22Rv1 (cell line): Measurements from ENCODE around the gene ESRRA.

Source experiments
- ZFX ChIP-seq: fragments of 450-650 bp; IDR thresholded peaks from 2 replicates; pipeline ENCODE4 v1.6.1; 2017; ENCODE audit warnings: antibody characterized with exemption, borderline replicate concordance
- TF ChIP-seq, protein P1 (sequence below): fragments of 450-650 bp; IDR thresholded peaks from 2 replicates; pipeline ENCODE4 v1.5.1; 2017; ENCODE audit warnings: mild to moderate bottlenecking

DNA sequence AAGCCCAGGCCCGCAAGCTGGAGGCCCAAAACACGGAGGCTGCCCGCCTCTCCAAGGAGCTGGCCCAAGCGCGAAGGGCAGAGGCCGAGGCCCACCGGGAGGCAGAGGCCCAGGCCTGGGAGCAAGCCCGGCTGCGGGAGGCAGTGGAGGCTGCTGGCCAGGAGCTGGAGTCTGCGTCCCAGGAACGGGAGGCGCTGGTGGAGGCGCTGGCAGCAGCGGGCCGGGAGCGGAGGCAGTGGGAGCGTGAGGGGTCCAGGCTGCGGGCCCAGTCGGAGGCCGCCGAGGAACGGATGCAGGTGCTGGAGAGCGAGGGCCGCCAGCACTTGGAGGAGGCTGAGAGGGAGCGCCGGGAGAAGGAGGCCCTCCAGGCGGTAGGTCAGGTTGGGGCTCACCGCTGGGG, 39.5 kb downstream of the ESRRA start:
- TF ChIP-seq, protein P1, sequence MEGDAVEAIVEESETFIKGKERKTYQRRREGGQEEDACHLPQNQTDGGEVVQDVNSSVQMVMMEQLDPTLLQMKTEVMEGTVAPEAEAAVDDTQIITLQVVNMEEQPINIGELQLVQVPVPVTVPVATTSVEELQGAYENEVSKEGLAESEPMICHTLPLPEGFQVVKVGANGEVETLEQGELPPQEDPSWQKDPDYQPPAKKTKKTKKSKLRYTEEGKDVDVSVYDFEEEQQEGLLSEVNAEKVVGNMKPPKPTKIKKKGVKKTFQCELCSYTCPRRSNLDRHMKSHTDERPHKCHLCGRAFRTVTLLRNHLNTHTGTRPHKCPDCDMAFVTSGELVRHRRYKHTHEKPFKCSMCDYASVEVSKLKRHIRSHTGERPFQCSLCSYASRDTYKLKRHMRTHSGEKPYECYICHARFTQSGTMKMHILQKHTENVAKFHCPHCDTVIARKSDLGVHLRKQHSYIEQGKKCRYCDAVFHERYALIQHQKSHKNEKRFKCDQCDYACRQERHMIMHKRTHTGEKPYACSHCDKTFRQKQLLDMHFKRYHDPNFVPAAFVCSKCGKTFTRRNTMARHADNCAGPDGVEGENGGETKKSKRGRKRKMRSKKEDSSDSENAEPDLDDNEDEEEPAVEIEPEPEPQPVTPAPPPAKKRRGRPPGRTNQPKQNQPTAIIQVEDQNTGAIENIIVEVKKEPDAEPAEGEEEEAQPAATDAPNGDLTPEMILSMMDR: no peak
- no peak for TF ChIP-seq ZFX
